Upper lobe of left lung (tissue), 6 donors: ENCODE data around the gene PFKFB1. TPM values are rescaled to one million over a fixed set of nuclear protein-coding genes. Genes with fewer than 3 reads are reported as not detected.
"Not testable (repeated sequence)": the region's sequence is repeated elsewhere in the genome, so short reads cannot be mapped to it uniquely, and the experiment has no call there.

Experiments
- ATAC-seq, 2 donors: fragments of 200-7000 bp; cut with Tn5 transposase; one replicate each; pipeline ENCODE4 v1.9.1; 2022; ENCODE audit warnings: mild to moderate bottlenecking in 2 of 2, moderate library complexity in 2 of 2; ENCODE audit not compliant: low FRiP score in 2 of 2
- DNase-seq, 2 donors: peaks; one replicate each; pipeline ENCODE4 v3.0.0-alpha.2; 2019 to 2020
- H3K27ac ChIP-seq, 4 donors: fragments of 200-600 bp; sonication (generic); one replicate each; pipeline ENCODE4 v1.5.1; 2016 to 2019
- H3K27me3 ChIP-seq, 4 donors: fragments of 200-600 bp; sonication (generic); one replicate each; pipeline ENCODE4 v1.5.1; 2017 to 2019
- H3K36me3 ChIP-seq, 4 donors: fragments of 200-600 bp; sonication (generic); one replicate each; pipeline ENCODE4 v1.5.1; 2016 to 2019
- H3K4me1 ChIP-seq, 4 donors: fragments of 200-600 bp; sonication (generic); one replicate each; pipeline ENCODE4 v1.5.1; 2018 to 2019
- H3K4me3 ChIP-seq, 4 donors: fragments of 200-600 bp; sonication (generic); one replicate each; pipeline ENCODE4 v1.5.1; 2017 to 2019; ENCODE audit warnings: mild to moderate bottlenecking in 2 of 4, moderate library complexity in 1 of 4
- H3K9me3 ChIP-seq, 4 donors: fragments of 200-600 bp; sonication (generic); one replicate each; pipeline ENCODE4 v1.5.1; 2018 to 2019
- EP300 ChIP-seq, 4 donors: sonication (generic); formaldehyde crosslinking; IDR thresholded peaks; one replicate each; pipeline ENCODE4 v1.5.1; 2017; ENCODE audit warnings: antibody characterized with exemption in 4 of 4, control low read depth in 2 of 4
- POLR2A ChIP-seq, 4 donors: fragments of 450-650 bp; IDR thresholded peaks; one replicate each; pipeline ENCODE4 v1.5.1; 2016 to 2017; ENCODE audit warnings: antibody characterized with exemption in 4 of 4, mild to moderate bottlenecking in 2 of 4
- POLR2AphosphoS5 ChIP-seq, 2 donors: sonication (generic); formaldehyde crosslinking; IDR thresholded peaks; one replicate each; pipeline ENCODE4 v1.5.1; 2017; ENCODE audit warnings: antibody characterized with exemption in 2 of 2
- WGBS, 2 donors: methylation state at CpG; one replicate each; pipeline ENCODE4 v1.1.5; 2017 to 2018; 5-methylcytosine and 5-hydroxymethylcytosine counted together
- total RNA-seq, 6 donors: library from RNA; depleted of rRNA in 4 of 6; stranded (reverse); fragments of >200 nt in 4 of 6; gene quantifications; one replicate each; pipeline versions ENCODE4 v1.1.0 to v1.2.1, GENCODE V29; 2016 to 2021
- TF ChIP-seq, protein P1 (sequence below), 6 experiments: fragments of 450-650 bp in 4 of 6; fragments of 200-600 bp in 2 of 6; sonication (generic) in 2 of 6; IDR thresholded peaks; one replicate each; pipeline ENCODE4 v1.5.1; 2016 to 2019; ENCODE audit warnings: antibody characterized with exemption in 6 of 6
- donor health status: DM: no; HTN: no; CAD: no; lungs with moderate emphysema.
- donor health status: DM: no; HTN: yes; CAD: no; lungs with severe emphysema.

PFKFB1 gene
- total RNA-seq, 6 donors from 2014 or later = 0.31 to 0.33 TPM; not detected in 4

DNA sequence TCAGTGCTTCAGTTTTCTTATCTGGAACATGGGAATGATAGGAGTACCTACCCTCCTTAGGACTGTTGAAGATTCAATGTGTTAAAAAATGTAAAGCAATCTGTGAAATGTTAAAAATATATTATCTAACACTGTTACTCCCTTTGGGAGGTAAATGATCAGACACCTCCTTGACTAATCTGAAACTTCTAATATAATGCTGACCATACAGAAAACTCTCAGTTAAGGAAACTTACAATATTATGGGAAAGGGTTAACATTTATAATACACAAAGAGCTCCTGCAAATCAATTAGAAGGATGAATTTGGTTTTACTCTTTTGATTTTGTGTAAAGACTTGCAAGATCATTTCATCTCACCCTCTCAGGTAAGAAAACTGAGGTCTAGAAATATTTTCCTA lies 1.6 kb upstream of the PFKFB1 start:
- no peak for ATAC-seq
- no peak overlapping the region for H3K4me3 ChIP-seq
- peaks cover 0 to 3% (median 0%) of the 10 kb centered on the region in 4 donors for H3K4me1 ChIP-seq
- H3K9me3 ChIP-seq = peaks cover 0 to 5% (median 0%) of the 10 kb centered on the region in 4 donors
- no peak for TF ChIP-seq EP300 (IDR thresholded peaks at IDR 0.05)
- TF ChIP-seq, protein P1, sequence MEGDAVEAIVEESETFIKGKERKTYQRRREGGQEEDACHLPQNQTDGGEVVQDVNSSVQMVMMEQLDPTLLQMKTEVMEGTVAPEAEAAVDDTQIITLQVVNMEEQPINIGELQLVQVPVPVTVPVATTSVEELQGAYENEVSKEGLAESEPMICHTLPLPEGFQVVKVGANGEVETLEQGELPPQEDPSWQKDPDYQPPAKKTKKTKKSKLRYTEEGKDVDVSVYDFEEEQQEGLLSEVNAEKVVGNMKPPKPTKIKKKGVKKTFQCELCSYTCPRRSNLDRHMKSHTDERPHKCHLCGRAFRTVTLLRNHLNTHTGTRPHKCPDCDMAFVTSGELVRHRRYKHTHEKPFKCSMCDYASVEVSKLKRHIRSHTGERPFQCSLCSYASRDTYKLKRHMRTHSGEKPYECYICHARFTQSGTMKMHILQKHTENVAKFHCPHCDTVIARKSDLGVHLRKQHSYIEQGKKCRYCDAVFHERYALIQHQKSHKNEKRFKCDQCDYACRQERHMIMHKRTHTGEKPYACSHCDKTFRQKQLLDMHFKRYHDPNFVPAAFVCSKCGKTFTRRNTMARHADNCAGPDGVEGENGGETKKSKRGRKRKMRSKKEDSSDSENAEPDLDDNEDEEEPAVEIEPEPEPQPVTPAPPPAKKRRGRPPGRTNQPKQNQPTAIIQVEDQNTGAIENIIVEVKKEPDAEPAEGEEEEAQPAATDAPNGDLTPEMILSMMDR (IDR thresholded peaks at IDR 0.05) = no peak
- TF ChIP-seq POLR2A (IDR thresholded peaks at IDR 0.05) = no peak
- TF ChIP-seq POLR2AphosphoS5 (IDR thresholded peaks at IDR 0.05) = no peak
- no peaks in the 10 kb centered on the region for H3K27me3 ChIP-seq
- no peak overlapping the region for H3K27ac ChIP-seq
- H3K36me3 ChIP-seq = no peaks in the 10 kb centered on the region
- DNase-seq = no peak

DNA sequence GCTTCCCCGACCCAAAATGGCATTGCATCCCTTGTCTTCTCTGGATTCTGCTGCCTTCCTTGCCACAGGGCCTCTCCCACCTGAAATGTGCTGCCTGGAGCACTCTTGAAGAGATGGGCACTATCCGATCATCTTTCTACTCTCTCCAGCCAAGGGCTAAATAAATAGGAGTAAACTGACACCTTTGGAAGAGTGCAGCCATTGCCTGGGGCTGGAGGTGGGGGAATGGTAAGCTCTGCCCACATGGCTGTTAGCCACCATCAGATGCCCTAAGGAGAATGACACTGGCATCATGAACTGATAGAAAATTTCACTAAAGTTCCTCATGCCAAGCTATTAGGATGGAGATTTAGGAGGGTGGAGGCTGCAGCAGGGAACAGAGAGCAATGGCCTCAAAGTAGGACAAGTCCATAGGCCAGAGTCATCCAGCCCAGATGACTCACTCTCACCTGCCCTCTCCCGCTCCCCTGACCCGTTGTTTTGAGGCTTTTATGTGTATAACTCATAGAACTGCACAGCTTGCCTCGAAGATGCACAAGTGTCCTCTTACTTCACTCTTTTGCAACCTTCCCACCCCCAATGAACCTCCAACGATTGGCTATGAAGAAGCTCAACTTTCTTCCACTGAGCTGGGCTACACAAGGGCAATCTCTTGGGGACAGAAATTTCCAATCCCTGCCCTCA lies 822 bp upstream of the PFKFB1 start:
- DNase-seq = no peak
- ATAC-seq = no peak
- Histone ChIP-seq H3K9me3 (peaks cover 0 to under 1% (median 0%) of the 10 kb centered on the region in 4 donors), H3K36me3 (no peaks in the 10 kb centered on the region), H3K4me3 (no peak overlapping the region), H3K4me1 (peaks cover 0 to 3% (median 0%) of the 10 kb centered on the region in 4 donors), H3K27ac (no peak overlapping the region), H3K27me3 (no peaks in the 10 kb centered on the region)
- no peak for TF ChIP-seq EP300 (IDR thresholded peaks at IDR 0.05)
- TF ChIP-seq, protein P1 (IDR thresholded peaks at IDR 0.05) = no peak
- TF ChIP-seq POLR2AphosphoS5 (IDR thresholded peaks at IDR 0.05) = no peak
- no peak for TF ChIP-seq POLR2A (IDR thresholded peaks at IDR 0.05)
- 68 to 91% methylated on average over 4 to 6 of the region's 6 CpGs for WGBS, 2 donors

DNA sequence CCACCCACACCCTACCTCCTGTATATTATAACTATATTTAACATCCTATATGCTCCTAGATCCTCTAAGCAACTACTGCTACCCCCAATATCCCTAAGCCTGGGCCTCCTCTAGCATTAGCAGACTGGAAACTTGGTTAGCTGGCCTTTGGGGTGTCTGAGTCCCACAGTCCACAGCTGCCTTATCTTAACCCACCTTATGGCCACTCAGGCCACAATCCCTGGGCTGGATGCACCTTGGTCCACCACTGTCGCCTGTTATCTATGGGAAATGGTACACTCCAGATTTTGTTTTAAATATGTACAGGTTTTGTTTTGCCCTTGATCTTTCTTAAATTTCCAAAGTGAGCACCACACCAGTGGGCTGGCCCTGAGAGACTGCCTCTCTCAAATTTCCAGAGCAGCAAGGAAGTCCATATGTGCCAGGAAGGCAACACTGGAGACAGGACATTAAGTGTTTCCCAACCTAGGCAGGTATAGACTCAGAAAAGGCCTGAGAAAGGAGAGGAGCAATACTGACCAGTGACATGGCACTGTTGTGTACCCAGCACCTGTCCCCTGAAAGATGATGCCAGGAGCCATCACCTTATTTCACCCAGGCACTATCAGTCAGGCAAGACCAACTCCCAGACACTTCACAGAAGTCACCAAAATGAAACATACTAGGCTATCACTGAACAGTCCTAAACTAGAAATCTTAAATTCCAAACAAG lies 921 bp downstream of the PFKFB1 start:
- no peaks in the 10 kb centered on the region for H3K36me3 ChIP-seq
- H3K4me3 ChIP-seq = no peak overlapping the region
- H3K27ac ChIP-seq = no peak overlapping the region
- no peak for DNase-seq
- 88 to 100% methylated on average over 1 of the region's 1 CpG for WGBS, 2 donors
- H3K27me3 ChIP-seq = no peaks in the 10 kb centered on the region
- H3K4me1 ChIP-seq = no peaks in the 10 kb centered on the region
- no peak for ATAC-seq
- H3K9me3 ChIP-seq = no peaks in the 10 kb centered on the region
- TF ChIP-seq, protein P1 (IDR thresholded peaks at IDR 0.05) = no peak
- no peak for TF ChIP-seq POLR2A (IDR thresholded peaks at IDR 0.05)
- no peak for TF ChIP-seq EP300 (IDR thresholded peaks at IDR 0.05)
- TF ChIP-seq POLR2AphosphoS5 (IDR thresholded peaks at IDR 0.05) = no peak

DNA sequence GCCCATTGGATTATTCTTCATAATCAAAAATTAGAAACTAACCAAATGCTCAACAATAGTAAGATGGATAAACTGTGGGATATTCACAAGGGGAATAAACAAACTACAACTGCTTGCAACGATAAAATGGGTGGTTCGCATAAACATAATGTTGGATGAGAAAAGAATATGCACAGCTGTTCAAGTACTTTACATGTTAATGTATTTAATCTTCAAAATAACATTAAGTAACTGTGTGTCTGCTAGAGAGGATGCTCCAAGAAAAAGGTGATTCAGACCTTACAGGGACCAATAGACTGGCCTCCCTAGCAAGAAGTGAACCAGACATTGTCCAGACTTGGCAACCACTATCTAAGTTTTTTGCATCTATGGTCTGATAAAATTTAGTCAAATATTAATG lies 2.3 kb downstream of the PFKFB1 start:
- TF ChIP-seq EP300 (IDR thresholded peaks at IDR 0.05) (no peak), POLR2AphosphoS5 (IDR thresholded peaks at IDR 0.05) (no peak), POLR2A (IDR thresholded peaks at IDR 0.05) (no peak)
- TF ChIP-seq, protein P1 (IDR thresholded peaks at IDR 0.05) = no peak
- Histone ChIP-seq H3K4me3 (no peak overlapping the region), H3K9me3 (no peaks in the 10 kb centered on the region), H3K4me1 (no peaks in the 10 kb centered on the region), H3K27ac (no peak overlapping the region), H3K36me3 (no peaks in the 10 kb centered on the region), H3K27me3 (no peaks in the 10 kb centered on the region)
- 87 to 89% methylated on average over 2 of the region's 2 CpGs for WGBS, 2 donors
- ATAC-seq (no peak), DNase-seq (no peak)

DNA sequence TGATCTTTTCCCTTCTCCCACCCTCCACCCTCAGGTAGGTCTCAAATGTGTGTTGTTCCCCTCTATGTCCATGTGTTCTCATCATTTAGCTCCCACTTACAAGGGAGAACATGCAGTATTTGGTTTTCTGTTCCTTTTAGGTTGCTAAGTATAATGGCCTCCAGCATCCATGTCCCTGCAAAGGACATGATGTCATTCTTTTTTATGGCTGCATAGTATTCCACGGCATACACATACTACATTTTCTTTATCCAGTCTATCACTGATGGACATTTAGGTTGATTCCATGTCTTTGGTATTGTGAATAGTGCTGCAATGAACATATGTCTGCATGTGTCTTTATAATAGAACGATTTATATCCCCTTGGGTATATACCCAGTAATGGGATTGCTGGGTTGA lies 10.7 kb downstream of the PFKFB1 start:
- not testable (repeated sequence) for H3K9me3 ChIP-seq, ATAC-seq, H3K4me1 ChIP-seq, H3K27ac ChIP-seq, H3K36me3 ChIP-seq, H3K27me3 ChIP-seq, DNase-seq, H3K4me3 ChIP-seq
- WGBS, 2 donors = 97 to 100% methylated on average over 2 of the region's 2 CpGs
